ENCODE data around the gene CAD.

Gene CAD

DNA sequence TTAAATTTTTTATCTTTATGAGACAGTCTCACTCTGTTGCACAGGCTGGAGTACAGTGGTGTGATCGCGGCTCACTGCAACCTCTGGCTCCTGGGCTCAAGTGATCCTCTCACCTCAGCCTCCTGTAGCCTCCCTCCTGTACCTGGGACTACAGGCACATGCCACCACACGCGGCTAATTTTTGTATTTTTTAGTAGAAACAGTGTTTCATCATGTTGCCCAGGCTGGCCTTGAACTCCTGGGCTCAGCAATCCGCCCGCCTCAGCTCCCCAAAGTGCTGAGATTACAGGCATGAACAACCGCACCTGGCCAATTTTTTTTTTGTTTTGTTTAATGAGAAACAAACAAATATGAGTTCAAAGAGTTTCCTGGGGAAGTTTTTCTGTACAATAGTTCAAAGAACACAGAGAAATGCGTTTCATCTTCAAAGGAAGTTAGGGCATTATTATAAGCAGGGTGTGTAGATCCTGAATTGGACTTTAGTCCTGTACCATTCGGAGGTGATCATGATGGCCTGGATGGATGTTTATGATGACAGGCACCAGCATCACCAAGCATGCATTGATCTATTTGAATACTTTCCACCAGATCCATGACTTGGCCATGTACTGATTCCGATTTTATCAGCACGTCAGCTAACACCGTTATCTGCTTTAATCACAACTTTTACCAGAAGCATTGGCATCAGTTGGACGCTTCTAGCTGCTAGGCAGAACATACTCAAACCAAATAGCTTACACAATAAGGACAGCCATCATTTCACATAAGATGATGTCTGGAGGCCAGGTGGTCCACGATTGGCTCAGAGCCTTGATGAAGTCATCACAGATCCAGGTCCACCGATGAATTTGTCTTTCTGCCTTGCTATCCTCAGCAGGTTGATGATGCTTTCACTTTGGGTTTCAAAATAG, 39.5 kb upstream of the CAD start:
- no peaks in the 10 kb centered on the region for H3K27me3 ChIP-seq (replicated peaks; ENCODE audit: control insufficient read depth, insufficient read depth, low read length)
- TF ChIP-seq, protein P1, sequence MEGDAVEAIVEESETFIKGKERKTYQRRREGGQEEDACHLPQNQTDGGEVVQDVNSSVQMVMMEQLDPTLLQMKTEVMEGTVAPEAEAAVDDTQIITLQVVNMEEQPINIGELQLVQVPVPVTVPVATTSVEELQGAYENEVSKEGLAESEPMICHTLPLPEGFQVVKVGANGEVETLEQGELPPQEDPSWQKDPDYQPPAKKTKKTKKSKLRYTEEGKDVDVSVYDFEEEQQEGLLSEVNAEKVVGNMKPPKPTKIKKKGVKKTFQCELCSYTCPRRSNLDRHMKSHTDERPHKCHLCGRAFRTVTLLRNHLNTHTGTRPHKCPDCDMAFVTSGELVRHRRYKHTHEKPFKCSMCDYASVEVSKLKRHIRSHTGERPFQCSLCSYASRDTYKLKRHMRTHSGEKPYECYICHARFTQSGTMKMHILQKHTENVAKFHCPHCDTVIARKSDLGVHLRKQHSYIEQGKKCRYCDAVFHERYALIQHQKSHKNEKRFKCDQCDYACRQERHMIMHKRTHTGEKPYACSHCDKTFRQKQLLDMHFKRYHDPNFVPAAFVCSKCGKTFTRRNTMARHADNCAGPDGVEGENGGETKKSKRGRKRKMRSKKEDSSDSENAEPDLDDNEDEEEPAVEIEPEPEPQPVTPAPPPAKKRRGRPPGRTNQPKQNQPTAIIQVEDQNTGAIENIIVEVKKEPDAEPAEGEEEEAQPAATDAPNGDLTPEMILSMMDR (IDR thresholded peaks at IDR 0.05; ENCODE audit: insufficient read depth, low read length, poor library complexity, severe bottlenecking), result no peak
- H3K36me3 ChIP-seq (ENCODE audit: control insufficient read depth, insufficient read depth, low read length), result no peaks in the 10 kb centered on the region
- DNase-seq (ENCODE audit: extremely low read depth, insufficient read length), result no peak
- no peak overlapping the region for H3K4me3 ChIP-seq (replicated peaks; ENCODE audit: low read depth, low read length)

DNA sequence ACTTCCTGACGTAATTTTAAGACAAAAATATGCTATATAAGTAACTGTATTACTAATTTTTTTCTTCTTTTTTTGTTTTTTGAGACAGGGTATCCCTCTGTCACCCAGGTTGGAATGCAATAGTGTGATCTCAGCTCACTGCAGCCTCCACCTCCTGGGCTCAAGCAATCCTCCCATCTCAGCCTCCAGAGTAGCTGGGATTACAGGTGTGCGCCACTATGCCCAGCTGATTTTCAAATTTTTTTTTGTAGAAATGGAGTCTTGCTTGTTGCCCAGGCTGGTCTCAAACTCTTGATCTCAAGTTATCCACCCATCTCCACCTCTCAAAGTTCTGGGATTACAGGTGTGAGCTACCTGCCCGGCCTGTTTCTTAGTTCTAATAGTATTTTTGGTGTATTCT, 38.7 kb upstream of the CAD start:
- TF ChIP-seq, protein P1 (IDR thresholded peaks at IDR 0.05; ENCODE audit: insufficient read depth, low read length, poor library complexity, severe bottlenecking), result no peak
- H3K36me3 ChIP-seq (ENCODE audit: control insufficient read depth, insufficient read depth, low read length), result no peaks in the 10 kb centered on the region
- no peaks in the 10 kb centered on the region for H3K27me3 ChIP-seq (replicated peaks; ENCODE audit: control insufficient read depth, insufficient read depth, low read length)
- no peak for DNase-seq (ENCODE audit: extremely low read depth, insufficient read length)
- H3K4me3 ChIP-seq (replicated peaks; ENCODE audit: low read depth, low read length), result no peak overlapping the region

DNA sequence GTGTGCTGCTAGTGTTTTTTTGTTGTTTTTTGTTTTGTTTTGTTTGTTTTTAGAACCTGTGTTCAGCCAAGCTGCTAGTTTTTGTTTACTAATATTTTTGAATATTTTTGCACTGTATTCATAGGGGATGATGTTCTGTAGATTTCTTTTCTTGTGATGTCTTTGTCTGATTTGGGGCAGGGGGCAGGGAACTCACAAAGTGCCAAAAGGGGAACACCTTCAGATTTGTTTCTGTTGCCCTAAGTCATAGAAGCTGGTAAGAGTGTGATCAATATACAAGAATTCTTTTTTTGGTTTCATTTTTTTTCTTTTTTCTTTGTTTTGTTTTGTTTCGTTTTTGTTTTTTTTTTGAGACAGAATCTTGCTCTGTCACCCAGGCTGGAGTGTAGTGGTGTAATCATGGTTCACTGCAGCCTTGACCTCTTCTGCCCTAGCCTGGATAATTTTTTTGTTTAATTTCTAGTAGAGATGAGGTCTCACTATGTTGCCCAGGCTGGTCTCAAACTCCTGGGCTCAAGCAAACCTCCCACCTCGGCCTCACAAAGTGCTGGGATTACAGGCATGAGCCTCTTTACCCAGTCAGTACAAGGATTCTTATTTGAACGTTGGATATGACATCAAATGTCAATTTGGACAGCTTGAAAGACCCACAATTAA, 37.7 kb upstream of the CAD start:
- TF ChIP-seq, protein P1 (IDR thresholded peaks at IDR 0.05; ENCODE audit: insufficient read depth, low read length, poor library complexity, severe bottlenecking), result no peak
- no peak overlapping the region for H3K4me3 ChIP-seq (replicated peaks; ENCODE audit: low read depth, low read length)
- no peaks in the 10 kb centered on the region for H3K36me3 ChIP-seq (ENCODE audit: control insufficient read depth, insufficient read depth, low read length)
- no peak for DNase-seq (ENCODE audit: extremely low read depth, insufficient read length)
- H3K27me3 ChIP-seq (replicated peaks; ENCODE audit: control insufficient read depth, insufficient read depth, low read length), result no peaks in the 10 kb centered on the region

DNA sequence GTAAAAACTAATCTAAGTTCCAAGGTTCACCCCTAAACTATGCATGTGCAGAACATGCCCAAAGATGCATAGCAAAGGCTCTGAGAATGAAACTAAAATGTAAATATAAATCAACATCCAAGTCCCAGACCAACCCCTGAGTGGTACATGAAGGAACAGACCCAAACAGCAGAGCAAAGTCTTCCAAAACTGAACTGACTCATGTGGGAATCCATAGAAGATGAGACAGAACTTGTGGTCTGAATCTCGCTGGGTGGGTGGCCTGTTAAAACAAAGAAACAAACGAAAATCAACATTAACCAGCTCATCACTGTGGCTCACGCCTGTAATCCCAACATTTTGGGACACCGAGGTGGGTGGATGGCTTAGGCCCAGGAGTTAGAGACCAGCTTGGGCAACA, 34.8 kb upstream of the CAD start:
- Histone ChIP-seq H3K4me3 (replicated peaks; ENCODE audit: low read depth, low read length) (no peak overlapping the region), H3K36me3 (ENCODE audit: control insufficient read depth, insufficient read depth, low read length) (no peaks in the 10 kb centered on the region), H3K27me3 (replicated peaks; ENCODE audit: control insufficient read depth, insufficient read depth, low read length) (no peaks in the 10 kb centered on the region)
- TF ChIP-seq, protein P1 (IDR thresholded peaks at IDR 0.05; ENCODE audit: insufficient read depth, low read length, poor library complexity, severe bottlenecking), result no peak
- DNase-seq (ENCODE audit: extremely low read depth, insufficient read length), result no peak

DNA sequence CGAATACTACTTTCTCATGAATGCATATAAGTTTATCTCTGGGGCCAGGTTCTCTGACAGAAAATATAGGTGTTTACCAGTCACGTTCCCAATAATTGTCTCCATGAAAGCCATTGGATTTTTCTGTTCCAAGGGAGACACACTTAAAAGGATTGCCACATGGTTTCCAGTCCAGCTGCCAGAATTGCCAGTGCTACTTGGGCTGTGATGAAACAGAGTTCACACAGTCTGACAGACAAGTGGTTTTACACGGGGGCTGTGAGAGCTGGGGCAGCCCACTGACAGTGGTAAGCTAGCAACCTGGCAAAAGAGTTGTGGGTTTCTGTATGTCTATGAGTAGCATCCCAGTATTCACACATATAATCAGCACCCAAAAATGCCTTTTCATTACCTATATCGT, 33.1 kb upstream of the CAD start:
- Histone ChIP-seq H3K36me3 (ENCODE audit: control insufficient read depth, insufficient read depth, low read length) (no peaks in the 10 kb centered on the region), H3K27me3 (replicated peaks; ENCODE audit: control insufficient read depth, insufficient read depth, low read length) (no peaks in the 10 kb centered on the region), H3K4me3 (replicated peaks; ENCODE audit: low read depth, low read length) (no peak overlapping the region)
- TF ChIP-seq, protein P1 (IDR thresholded peaks at IDR 0.05; ENCODE audit: insufficient read depth, low read length, poor library complexity, severe bottlenecking), result no peak
- no peak for DNase-seq (ENCODE audit: extremely low read depth, insufficient read length)

Data from GM06990 (cell line).